GM18526 (cell line): ENCODE measurements around the gene TACC2.

ENCODE experiments used
- POLR2A ChIP-seq: IDR thresholded peaks from 3 replicates; pipeline ENCODE4 v1.6.1; 2011; ENCODE audit not compliant: insufficient read length; ENCODE audit errors: extremely low read depth

TACC2 gene

GRCh38 chr10:122087436-122087835, 98.5 kb downstream of the TACC2 start:
- TF ChIP-seq POLR2A, result no peak

GRCh38 chr10:122089311-122090017, 100.5 kb downstream of the TACC2 start:
- TF ChIP-seq POLR2A, result no peak

- no peak for TF ChIP-seq POLR2A
Observed at GRCh38 chr10:122091722-122092121, 102.8 kb downstream of the TACC2 start.

- TF ChIP-seq POLR2A, result no peak
Observed at GRCh38 chr10:122093076-122093475, 104.1 kb downstream of the TACC2 start.

GRCh38 chr10:122096705-122097104, 107.7 kb downstream of the TACC2 start:
- TF ChIP-seq POLR2A, result no peak

- TF ChIP-seq POLR2A, result no peak
Observed at GRCh38 chr10:122097935-122098334, 109.0 kb downstream of the TACC2 start.

- no peak for TF ChIP-seq POLR2A
Observed at GRCh38 chr10:122098924-122099323, 110.0 kb downstream of the TACC2 start.

- no peak for TF ChIP-seq POLR2A
Observed at GRCh38 chr10:122099562-122099961, 110.6 kb downstream of the TACC2 start.

- TF ChIP-seq POLR2A, result no peak
Observed at GRCh38 chr10:122102146-122102868, 113.3 kb downstream of the TACC2 start.

GRCh38 chr10:122102869-122103525, 114.0 kb downstream of the TACC2 start:
- TF ChIP-seq POLR2A, result no peak

GRCh38 chr10:122103592-122103991, 114.6 kb downstream of the TACC2 start:
- no peak for TF ChIP-seq POLR2A

- TF ChIP-seq POLR2A, result no peak
Observed at GRCh38 chr10:122112021-122112616, 123.2 kb downstream of the TACC2 start.

GRCh38 chr10:122112625-122113160, 123.7 kb downstream of the TACC2 start:
- no peak for TF ChIP-seq POLR2A

- no peak for TF ChIP-seq POLR2A
Observed at GRCh38 chr10:122113161-122113944, 124.4 kb downstream of the TACC2 start.
